Tibial nerve (tissue), 4 donors: Measurements from ENCODE around the gene RGS7.

Experiments
- EP300 ChIP-seq, 2 donors: sonication (generic); formaldehyde crosslinking; IDR thresholded peaks; one replicate each; pipeline ENCODE4 v1.6.1; 2017; ENCODE audit warnings: antibody characterized with exemption in 2 of 2, mild to moderate bottlenecking in 1 of 2
- POLR2A ChIP-seq, 2 donors: fragments of 450-650 bp; IDR thresholded peaks; one replicate each; pipeline ENCODE4 v1.6.1; 2017; ENCODE audit warnings: antibody characterized with exemption in 2 of 2, mild to moderate bottlenecking in 2 of 2, moderate library complexity in 2 of 2
- TF ChIP-seq, protein P1 (sequence below), 5 experiments: fragments of 200-600 bp in 3 of 5; fragments of 450-650 bp in 2 of 5; sonication (generic) in 3 of 5; IDR thresholded peaks; one replicate each; pipeline ENCODE4 v1.5.1; 2016 to 2019; ENCODE audit warnings: antibody characterized with exemption in 5 of 5, mild to moderate bottlenecking in 3 of 5, moderate library complexity in 2 of 5

DNA sequence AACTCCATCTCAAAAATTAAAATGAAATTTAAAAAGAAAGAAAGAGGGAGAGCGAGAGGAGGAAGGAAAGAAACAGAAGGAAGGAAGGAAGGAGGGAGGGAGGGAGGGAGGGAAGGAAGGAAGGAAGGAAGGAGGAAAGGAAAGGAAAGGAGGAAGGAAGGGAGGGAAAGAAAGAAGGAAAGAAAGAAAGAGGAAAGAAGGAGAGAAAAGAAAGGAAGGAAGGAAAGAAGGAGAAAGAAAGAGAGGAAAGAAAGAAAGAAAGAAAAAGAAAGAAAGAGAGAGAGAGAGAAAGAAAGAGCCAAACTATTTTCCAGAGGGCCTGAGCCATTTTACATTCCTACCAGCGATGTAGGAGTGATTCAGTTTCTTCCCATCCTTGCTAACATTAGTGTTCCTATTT, 364.0 kb downstream of the RGS7 start:
- TF ChIP-seq, protein P1, sequence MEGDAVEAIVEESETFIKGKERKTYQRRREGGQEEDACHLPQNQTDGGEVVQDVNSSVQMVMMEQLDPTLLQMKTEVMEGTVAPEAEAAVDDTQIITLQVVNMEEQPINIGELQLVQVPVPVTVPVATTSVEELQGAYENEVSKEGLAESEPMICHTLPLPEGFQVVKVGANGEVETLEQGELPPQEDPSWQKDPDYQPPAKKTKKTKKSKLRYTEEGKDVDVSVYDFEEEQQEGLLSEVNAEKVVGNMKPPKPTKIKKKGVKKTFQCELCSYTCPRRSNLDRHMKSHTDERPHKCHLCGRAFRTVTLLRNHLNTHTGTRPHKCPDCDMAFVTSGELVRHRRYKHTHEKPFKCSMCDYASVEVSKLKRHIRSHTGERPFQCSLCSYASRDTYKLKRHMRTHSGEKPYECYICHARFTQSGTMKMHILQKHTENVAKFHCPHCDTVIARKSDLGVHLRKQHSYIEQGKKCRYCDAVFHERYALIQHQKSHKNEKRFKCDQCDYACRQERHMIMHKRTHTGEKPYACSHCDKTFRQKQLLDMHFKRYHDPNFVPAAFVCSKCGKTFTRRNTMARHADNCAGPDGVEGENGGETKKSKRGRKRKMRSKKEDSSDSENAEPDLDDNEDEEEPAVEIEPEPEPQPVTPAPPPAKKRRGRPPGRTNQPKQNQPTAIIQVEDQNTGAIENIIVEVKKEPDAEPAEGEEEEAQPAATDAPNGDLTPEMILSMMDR (IDR thresholded peaks at IDR 0.05): no peak
- no peak for TF ChIP-seq POLR2A (IDR thresholded peaks at IDR 0.05)
- TF ChIP-seq EP300 (IDR thresholded peaks at IDR 0.05): no peak
